A673 (cell line): ENCODE results near the gene POP4. TPM values are rescaled to one million over a fixed set of nuclear protein-coding genes. Genes with fewer than 3 reads are reported as not detected.

ENCODE experiments used
- BruUV-seq: library from RNA; stranded (reverse); fragments of 400-500 nt; replicated peaks from 2 replicates; lab custom pipeline; 2021; lab: Mats Ljungman, UMichigan
- CTCF ChIA-PET: fragments of 300-600 bp; sonication (Branson Sonifier 250); formaldehyde crosslinking; loops from one replicate; lab custom pipeline; 2022; ENCODE audit warnings: antibody characterized with exemption; lab: Charles Lee
- POLR2A ChIA-PET: fragments of 300-600 bp; sonication (Branson Sonifier 250); formaldehyde crosslinking; loops from one replicate; lab custom pipeline; 2022; ENCODE audit warnings: antibody characterized with exemption; ENCODE audit not compliant: low non-redundant PET; lab: Charles Lee
- DNase-seq: peaks from one replicate; pipeline ENCODE4 v3.0.0-alpha.2; 2015; ENCODE audit warnings: low spot score
- H3K27ac ChIP-seq: fragments of 200-600 bp; sonication (generic); 2 replicates; pipeline ENCODE4 v1.5.1; 2016; ENCODE audit warnings: mixed run types, low read depth, mild to moderate bottlenecking, mixed read lengths, antibody characterized with exemption, low read length; ENCODE audit not compliant: poor library complexity, severe bottlenecking
- H3K27me3 ChIP-seq: fragments of 200-600 bp; sonication (generic); replicated peaks from 2 replicates; pipeline ENCODE4 v1.6.1; 2017; ENCODE audit warnings: mixed run types, low read depth, mild to moderate bottlenecking, mixed read lengths, antibody characterized with exemption, low read length; ENCODE audit not compliant: insufficient read depth, poor library complexity
- H3K36me3 ChIP-seq: fragments of 200-600 bp; sonication (generic); 2 replicates; pipeline ENCODE4 v1.6.1; 2016; ENCODE audit warnings: mixed run types, mild to moderate bottlenecking, mixed read lengths, antibody characterized with exemption, low read length; ENCODE audit not compliant: insufficient read depth, poor library complexity, severe bottlenecking
- H3K4me1 ChIP-seq: fragments of 200-600 bp; sonication (generic); 2 replicates; pipeline ENCODE4 v1.6.1; 2017; ENCODE audit warnings: mixed run types, mild to moderate bottlenecking, mixed read lengths, antibody characterized with exemption, low read length; ENCODE audit not compliant: insufficient read depth, poor library complexity, severe bottlenecking
- H3K4me3 ChIP-seq: fragments of 200-600 bp; sonication (generic); 2 replicates; pipeline ENCODE4 v1.5.1; 2016; ENCODE audit warnings: low read depth, mixed run types, mild to moderate bottlenecking, mixed read lengths, low read length; ENCODE audit not compliant: poor library complexity, severe bottlenecking
- H3K9me3 ChIP-seq: fragments of 200-600 bp; sonication (generic); 2 replicates; pipeline ENCODE4 v1.6.1; 2016; ENCODE audit warnings: mixed run types, low read depth, mild to moderate bottlenecking, mixed read lengths, antibody characterized with exemption, low read length; ENCODE audit not compliant: poor library complexity, severe bottlenecking
- CTCF ChIP-seq: fragments of 300-800, 200-600 bp; sonication (generic); conservative IDR thresholded peaks from 2 replicates; pipeline ENCODE4 v1.5.1; 2017; ENCODE audit warnings: low read depth, mild to moderate bottlenecking, antibody characterized with exemption, low read length, moderate library complexity, mixed read lengths
- EZH2 ChIP-seq: fragments of 200-600 bp; sonication (generic); IDR thresholded peaks from 2 replicates; pipeline ENCODE4 v1.6.1; 2017; ENCODE audit warnings: borderline replicate concordance, low read depth, mild to moderate bottlenecking, mixed read lengths, antibody characterized with exemption, low read length; ENCODE audit not compliant: poor library complexity, severe bottlenecking
- intact Hi-C: fragments of 100-400 bp; cut with micrococcal nuclease; formaldehyde crosslinking; loops from one replicate; pipeline ENCODE4 v1.10.0; 2022; ENCODE audit not compliant: unreplicated experiment
- total RNA-seq: library from RNA; stranded (reverse); gene quantifications from 2 replicates; pipeline ENCODE4 v1.2.3, GENCODE V29; 2021

The POP4 gene
- total RNA-seq, 1 experiment from 2014 or later, result 70.6 TPM

- TF ChIP-seq EZH2, result no peak
- no peak for TF ChIP-seq CTCF
- POLR2A ChIA-PET, result no interaction called here
- intact Hi-C loops, result no loop called here
Observed at GRCh38 chr19:29623726-29624488, 17.8 kb downstream of the POP4 start.

DNA sequence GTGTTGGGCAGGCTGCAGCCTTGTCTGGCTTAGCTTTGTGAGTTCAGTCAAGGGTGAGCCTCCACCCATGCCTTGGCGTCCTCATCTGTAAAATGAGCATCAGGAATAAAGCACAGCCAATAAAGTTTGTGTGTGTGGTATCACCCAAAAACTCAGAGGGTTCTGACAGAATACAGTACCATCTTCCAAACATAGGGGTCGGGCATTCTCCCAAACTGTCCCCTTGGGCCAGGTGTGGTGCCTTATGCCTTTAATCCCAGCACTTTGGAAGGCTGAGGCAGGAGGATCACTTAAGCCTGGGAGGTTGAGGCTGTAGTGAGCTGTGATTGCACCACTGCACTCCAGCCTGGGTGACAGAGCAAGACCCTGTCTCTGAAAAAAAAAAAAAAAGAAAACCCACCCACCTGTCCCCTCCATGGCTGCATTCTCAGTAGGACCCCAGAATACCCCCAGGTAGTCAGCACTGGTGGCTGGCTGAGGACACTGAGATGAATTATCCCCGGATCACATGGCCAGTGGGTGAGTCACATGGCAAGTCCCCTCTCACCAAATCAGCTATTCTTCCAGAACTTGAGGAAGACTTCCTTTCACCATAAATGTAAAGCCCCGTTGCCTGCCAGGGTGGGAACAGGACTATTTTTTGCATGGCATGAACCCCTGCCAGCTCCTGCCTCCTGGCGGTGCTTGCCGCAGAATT lies 18.6 kb downstream of the POP4 start:
- intact Hi-C loops, result no loop called here
- peaks cover 8% of the 10 kb centered on the region for H3K27me3 ChIP-seq
- H3K36me3 ChIP-seq, result no peaks in the 10 kb centered on the region
- no peaks in the 10 kb centered on the region for H3K9me3 ChIP-seq
- CTCF ChIA-PET, result no interaction called here
- TF ChIP-seq CTCF, result no peak
- no peak for TF ChIP-seq EZH2
- peak; percentile 12 for DNase-seq
- no peak overlapping the region for H3K4me3 ChIP-seq
- POLR2A ChIA-PET, result no interaction called here
- no peak overlapping the region for H3K27ac ChIP-seq
- no peaks in the 10 kb centered on the region for H3K4me1 ChIP-seq
- BruUV-seq, result no TSS peak

More at GRCh38 chr19:29623726-29624488, 17.8 kb downstream of the POP4 start:
- Histone ChIP-seq H3K27me3 (peaks cover 15% of the 10 kb centered on the region), H3K27ac (no peak overlapping the region), H3K4me1 (no peaks in the 10 kb centered on the region), H3K4me3 (no peak overlapping the region), H3K9me3 (no peaks in the 10 kb centered on the region), H3K36me3 (no peaks in the 10 kb centered on the region)
- BruUV-seq, result no TSS peak
- no peak for DNase-seq
- CTCF ChIA-PET, result no interaction called here

GRCh38 chr19:29625186-29625651 lies 19.1 kb downstream of the POP4 start:
- no peak overlapping the region for H3K27ac ChIP-seq
- no peaks in the 10 kb centered on the region for H3K4me1 ChIP-seq
- DNase-seq, result no peak
- CTCF ChIA-PET, result no interaction called here
- no TSS peak for BruUV-seq
- TF ChIP-seq CTCF (no peak), EZH2 (no peak)
- H3K27me3 ChIP-seq, result peaks cover 8% of the 10 kb centered on the region
- no peaks in the 10 kb centered on the region for H3K36me3 ChIP-seq
- H3K4me3 ChIP-seq, result no peak overlapping the region
- intact Hi-C loops, result no loop called here
- no peaks in the 10 kb centered on the region for H3K9me3 ChIP-seq
- POLR2A ChIA-PET, result no interaction called here
